Esophagus squamous epithelium (tissue), 5 donors: Measurements from ENCODE around the gene GET4. TPM values are rescaled to one million over a fixed set of nuclear protein-coding genes. Genes with fewer than 3 reads are reported as not detected.
A peak's percentile ranks its signal among the peaks of the same experiment; 100 is the strongest.

Experiments
- DNase-seq: peaks from one replicate; lab custom pipeline; 2025; lab: John Stamatoyannopoulos, UW
- H3K27ac ChIP-seq, 4 donors: fragments of 200-600 bp; sonication (generic); one replicate each; pipeline ENCODE4 v1.5.1; 2016 to 2019; ENCODE audit warnings: mild to moderate bottlenecking in 1 of 4
- H3K27me3 ChIP-seq, 4 donors: fragments of 200-600 bp; sonication (generic); 1 replicate in 3 of 4; 2 replicates in 1 of 4; pipeline versions ENCODE4 v1.5.1 to v1.6.0; 2017 to 2021; ENCODE audit warnings: antibody characterized with exemption in 1 of 4
- H3K36me3 ChIP-seq, 3 donors: fragments of 200-600 bp; sonication (generic); one replicate each; pipeline ENCODE4 v1.5.1; 2016 to 2019
- H3K4me1 ChIP-seq, 3 donors: fragments of 200-600 bp; sonication (generic); one replicate each; pipeline ENCODE4 v1.5.1; 2017 to 2019
- H3K4me3 ChIP-seq, 4 donors: fragments of 200-600 bp; sonication (generic); 1 replicate in 3 of 4; 2 replicates in 1 of 4; pipeline ENCODE4 v1.5.1; 2016 to 2019; ENCODE audit warnings: mild to moderate bottlenecking in 2 of 4, moderate library complexity in 1 of 4
- H3K9me3 ChIP-seq, 3 donors: fragments of 200-600 bp; sonication (generic); one replicate each; pipeline ENCODE4 v1.5.1; 2016 to 2019
- CTCF ChIP-seq, 6 experiments: fragments of 450-650 bp in 4 of 6; fragments of 200-600 bp in 2 of 6; sonication (generic) in 2 of 6; IDR thresholded peaks; one replicate each; pipeline ENCODE4 v1.5.1; 2016 to 2019; ENCODE audit warnings: antibody characterized with exemption in 6 of 6, mild to moderate bottlenecking in 4 of 6, moderate library complexity in 4 of 6
- POLR2A ChIP-seq, 4 donors: fragments of 450-650 bp; IDR thresholded peaks; one replicate each; pipeline ENCODE4 v1.6.1; 2017; ENCODE audit warnings: antibody characterized with exemption in 4 of 4, mild to moderate bottlenecking in 4 of 4, moderate library complexity in 3 of 4
- WGBS, 2 donors: methylation state at CpG; one replicate each; pipeline ENCODE4 v1.1.5; 2018; 5-methylcytosine and 5-hydroxymethylcytosine counted together
- intact Hi-C: fragments of 100-400 bp; cut with DNase I; formaldehyde crosslinking; loops from one replicate; pipeline ENCODE4 v1.15.0; 2022
- total RNA-seq, 4 donors: library from RNA; depleted of rRNA; stranded (reverse); fragments of >200 nt; gene quantifications; one replicate each; pipeline ENCODE4 v1.1.0, GENCODE V29; 2016
- donor health status: DM: yes; HTN: yes; CAD: no.

GET4 gene
- total RNA-seq, 4 donors from 2014 or later, result 22.3 to 29.6 (median 27.8) TPM

GRCh38 chr7:909358-910329, 33.3 kb downstream of the GET4 start:
- peak overlapping the region in 3 of 4 donors; percentile 32 to 57 (median 41) for H3K4me3 ChIP-seq
- no peaks in the 10 kb centered on the region for H3K36me3 ChIP-seq
- H3K4me1 ChIP-seq, result peaks cover 7 to 30% (median 13%) of the 10 kb centered on the region in 3 donors
- no peak for TF ChIP-seq POLR2A (IDR thresholded peaks at IDR 0.05)
- no peak for TF ChIP-seq CTCF (IDR thresholded peaks at IDR 0.05)
- peaks cover 0 to 5% (median 0%) of the 10 kb centered on the region in 4 donors for H3K27me3 ChIP-seq
- no peaks in the 10 kb centered on the region for H3K9me3 ChIP-seq
- DNase-seq, result no peak
- intact Hi-C loops, result no loop called here
- 51 to 83% methylated on average over 20 to 23 of the region's 58 CpGs for WGBS, 2 donors
- H3K27ac ChIP-seq, result peak overlapping the region in 1 of 4 donors; percentile 42

GRCh38 chr7:910441-910861, 34.1 kb downstream of the GET4 start:
- no peaks in the 10 kb centered on the region for H3K9me3 ChIP-seq
- no peaks in the 10 kb centered on the region for H3K36me3 ChIP-seq
- H3K27ac ChIP-seq, result no peak overlapping the region
- TF ChIP-seq CTCF (IDR thresholded peaks at IDR 0.05) (no peak), POLR2A (IDR thresholded peaks at IDR 0.05) (no peak)
- 17 to 92% methylated on average over 1 to 4 of the region's 11 CpGs for WGBS, 2 donors
- no peak overlapping the region for H3K4me3 ChIP-seq
- intact Hi-C loops, result no loop called here
- DNase-seq, result no peak
- peaks cover 7 to 33% (median 16%) of the 10 kb centered on the region in 3 donors for H3K4me1 ChIP-seq
- no peaks in the 10 kb centered on the region for H3K27me3 ChIP-seq

- H3K4me3 ChIP-seq, result no peak overlapping the region
- no peaks in the 10 kb centered on the region for H3K9me3 ChIP-seq
- no peaks in the 10 kb centered on the region for H3K27me3 ChIP-seq
- intact Hi-C loops, result no loop called here
- peaks cover 8 to 38% (median 16%) of the 10 kb centered on the region in 3 donors for H3K4me1 ChIP-seq
- no peak for TF ChIP-seq CTCF (IDR thresholded peaks at IDR 0.05)
- no peak for TF ChIP-seq POLR2A (IDR thresholded peaks at IDR 0.05)
- WGBS, 2 donors, result 80% methylated on average over 7 of the region's 19 CpGs; no CpG with 5 or more reads in 1 of the 2 donors
- no peak for DNase-seq
- H3K27ac ChIP-seq, result no peak overlapping the region
- H3K36me3 ChIP-seq, result no peaks in the 10 kb centered on the region
Measured at GRCh38 chr7:910931-911431, 34.6 kb downstream of the GET4 start.

- Histone ChIP-seq H3K36me3 (no peaks in the 10 kb centered on the region), H3K4me3 (no peak overlapping the region), H3K27me3 (peaks cover 0 to 5% (median 0%) of the 10 kb centered on the region in 4 donors), H3K4me1 (peaks cover 16 to 47% (median 16%) of the 10 kb centered on the region in 3 donors), H3K9me3 (no peaks in the 10 kb centered on the region), H3K27ac (no peak overlapping the region)
- DNase-seq, result no peak
- 72% methylated on average over 3 of the region's 41 CpGs; no CpG with 5 or more reads in 1 of the 2 donors for WGBS, 2 donors
- TF ChIP-seq POLR2A (IDR thresholded peaks at IDR 0.05) (no peak), CTCF (IDR thresholded peaks at IDR 0.05) (no peak)
- intact Hi-C loops, result loop anchor here (2.0 kb wide), 1 partner anchor 33 kb away; no protein-coding TSS in a partner anchor
Measured at GRCh38 chr7:911791-912480, 35.6 kb downstream of the GET4 start.
